ENCODE measurements around the gene BTRC.

Gene BTRC

DNA sequence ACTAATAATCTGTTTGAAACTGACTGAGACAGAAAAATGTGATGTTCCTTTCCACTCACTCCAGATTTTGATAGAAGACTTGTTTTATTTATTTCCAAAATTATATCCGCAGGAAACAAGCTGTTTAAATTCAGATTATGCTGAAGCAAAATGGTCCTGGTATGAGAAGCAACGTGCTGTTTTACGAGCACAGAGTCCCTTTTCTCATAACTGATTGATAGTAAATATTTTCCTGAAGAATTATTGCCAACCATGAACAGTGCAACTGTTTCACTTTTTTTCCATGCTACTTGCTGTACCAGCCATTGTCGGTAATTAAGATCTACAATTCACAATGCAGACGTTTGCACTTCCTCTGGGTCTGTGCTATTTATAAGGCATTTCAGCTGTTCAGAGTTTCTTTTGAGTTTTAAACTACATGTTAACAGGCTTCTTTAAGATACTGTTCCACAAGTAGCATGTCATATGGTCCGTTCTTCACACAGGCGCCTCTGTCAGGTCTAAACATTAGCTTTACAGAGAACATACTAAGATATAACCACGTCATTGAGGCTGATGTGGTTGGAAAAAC, 130.3 kb downstream of the BTRC start:
- no peak for ATAC-seq
- no peak for DNase-seq

DNA sequence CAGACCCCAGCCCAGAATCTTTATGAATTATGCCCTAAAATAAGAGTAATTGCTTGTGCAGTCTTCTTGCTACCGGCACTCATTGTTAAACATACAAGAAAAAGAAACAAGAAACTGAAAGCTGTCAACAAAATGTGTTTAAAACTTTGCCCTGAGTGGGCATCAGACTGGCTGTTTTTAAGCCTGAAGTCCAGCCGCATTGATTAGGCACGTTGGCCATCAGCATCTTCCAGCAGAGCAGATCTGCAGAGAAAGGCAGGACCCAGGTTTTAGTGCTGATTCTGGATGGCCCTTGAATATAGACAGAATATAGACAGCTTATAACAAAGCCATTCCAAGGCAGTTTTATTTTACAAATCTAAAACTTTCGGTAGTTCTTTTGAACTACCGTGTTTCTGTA, 131.2 kb downstream of the BTRC start:
- no peak for ATAC-seq
- no peak for DNase-seq

DNA sequence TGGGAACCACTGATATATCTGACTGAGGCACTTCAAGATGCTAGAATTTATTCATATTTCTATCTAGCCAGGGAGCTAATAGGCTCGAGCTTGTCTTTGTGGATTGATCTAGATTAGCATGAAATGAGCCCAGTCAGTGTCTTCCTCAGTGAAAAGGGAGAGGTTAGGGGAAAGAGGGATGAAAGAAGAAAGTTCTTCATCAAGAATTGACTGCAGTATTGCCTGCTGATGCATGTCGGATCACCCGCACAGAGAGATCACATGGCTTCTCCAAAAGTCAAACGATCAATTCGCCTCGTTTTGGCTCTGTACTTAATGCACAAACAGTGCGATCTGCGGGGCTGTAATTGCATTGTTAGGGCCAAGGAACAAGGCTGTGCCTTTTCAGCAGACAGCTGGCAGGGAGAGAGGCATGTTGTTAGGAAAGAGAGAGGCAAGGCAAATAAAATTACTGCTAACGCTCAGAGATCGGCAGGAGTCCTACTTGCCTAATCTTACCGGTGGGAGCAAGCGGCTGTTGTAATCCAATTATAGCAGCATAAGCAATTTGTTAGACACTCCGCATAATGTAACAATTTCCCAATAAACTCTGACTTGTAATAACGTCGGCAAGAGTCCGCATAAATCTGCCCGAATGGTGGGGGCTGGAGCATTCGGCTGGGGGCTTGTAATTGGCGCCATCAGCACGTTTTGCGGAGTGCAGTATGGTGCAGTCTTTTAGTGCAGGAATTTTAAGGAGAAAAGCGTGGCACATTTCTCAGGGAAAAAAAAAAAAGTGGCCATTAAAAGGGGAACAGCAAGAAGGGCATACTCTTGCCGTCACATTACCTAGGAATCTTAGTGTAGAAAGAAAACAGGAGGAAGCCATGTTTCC, 132.0 kb downstream of the BTRC start:
- DNase-seq (no peak), ATAC-seq (no peak)

DNA sequence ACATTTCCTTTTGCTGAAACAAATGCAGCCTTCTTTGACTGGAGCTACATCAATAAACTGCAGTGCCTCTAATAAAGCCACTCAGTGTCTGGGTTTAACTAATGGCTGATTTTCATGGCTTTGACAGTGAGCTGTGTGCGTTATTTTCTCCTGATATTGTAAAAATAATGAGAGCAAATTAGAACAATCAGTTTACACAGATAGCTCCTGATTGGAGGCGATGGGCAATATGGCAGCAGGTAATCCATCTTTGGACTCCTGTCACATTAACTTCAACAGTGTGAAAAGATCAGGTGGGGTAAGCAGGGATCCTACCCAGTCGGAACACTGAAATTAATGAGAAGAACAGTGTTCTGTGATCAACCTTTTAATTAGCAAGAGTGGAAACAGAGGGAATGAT, 133.4 kb downstream of the BTRC start:
- ATAC-seq, result no peak
- DNase-seq, result no peak

DNA sequence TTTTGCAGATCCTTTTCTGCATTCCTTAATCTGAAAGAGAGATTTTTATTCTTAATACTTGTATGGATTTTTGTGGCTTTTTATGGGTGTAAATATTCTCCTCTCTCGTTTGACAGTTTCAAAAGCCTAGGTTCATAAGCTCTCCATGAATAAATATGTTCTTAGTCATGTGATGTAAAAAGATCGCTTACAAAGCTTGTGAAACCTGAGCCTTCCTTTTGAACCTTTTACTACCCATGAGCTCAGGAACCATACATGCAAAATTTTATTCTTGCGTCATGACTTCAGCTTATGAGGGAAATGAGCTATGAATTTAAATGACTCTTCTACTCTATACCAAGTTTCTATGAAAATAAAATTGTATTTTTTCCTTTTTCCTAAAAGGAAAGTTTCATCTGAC, 135.4 kb downstream of the BTRC start:
- ATAC-seq (no peak), DNase-seq (no peak)

DNA sequence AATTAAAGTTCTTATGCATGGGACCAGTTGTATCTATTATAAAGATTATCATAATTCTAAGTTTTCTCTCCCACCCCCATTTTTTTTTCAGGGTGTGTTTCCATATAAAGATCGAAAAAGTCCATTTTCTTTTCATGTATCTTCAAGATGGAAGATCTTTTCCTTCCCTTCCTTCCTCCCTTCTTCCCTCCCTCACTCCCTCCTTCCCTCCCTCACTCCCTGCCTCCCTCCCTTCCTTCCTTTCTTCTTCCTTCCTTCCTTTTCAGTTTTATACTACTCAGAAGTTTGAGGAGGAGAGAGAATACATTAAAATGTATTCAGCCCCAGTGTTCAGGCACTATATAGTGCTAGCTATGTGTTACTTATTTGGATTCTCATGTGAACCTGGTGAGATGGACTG, 136.1 kb downstream of the BTRC start:
- no peak for ATAC-seq
- no peak for DNase-seq

DNA sequence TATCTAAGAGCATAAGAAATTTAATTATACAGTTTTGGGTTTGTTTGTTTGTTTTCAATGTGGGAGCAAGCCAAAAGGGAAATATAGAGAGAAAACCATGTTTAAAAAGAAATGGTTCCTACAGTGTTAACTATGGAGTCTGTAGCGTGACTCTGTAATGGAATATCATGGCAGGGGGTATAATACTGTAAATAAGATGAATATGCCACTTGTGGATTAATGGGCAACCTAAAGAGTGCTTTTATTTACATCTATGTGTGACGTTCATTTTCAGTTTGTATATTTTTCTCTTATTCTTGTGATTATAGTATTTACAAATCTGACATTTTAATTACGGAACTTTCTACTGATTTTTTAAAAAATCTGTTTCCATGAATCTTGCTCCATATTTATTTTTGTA, 138.2 kb downstream of the BTRC start:
- no peak for ATAC-seq
- DNase-seq, result no peak

DNA sequence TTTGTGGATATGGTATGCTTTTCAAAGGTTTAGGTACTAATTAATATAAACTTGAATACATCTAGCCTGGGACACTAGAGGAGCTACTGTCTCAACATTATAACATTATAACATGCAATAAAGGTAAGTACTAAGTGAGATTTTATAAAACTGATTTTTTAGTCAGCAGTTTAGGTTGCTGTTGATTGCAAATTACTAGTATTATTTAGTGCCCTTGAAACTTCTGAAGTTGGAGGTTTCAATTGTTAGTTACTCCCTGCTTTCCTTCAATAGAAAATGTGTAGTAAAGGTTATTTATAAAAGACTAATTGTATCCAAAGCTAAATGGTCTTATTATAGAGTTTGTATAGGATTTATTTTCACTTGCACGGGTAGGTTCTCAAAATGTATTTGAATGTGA, 138.8 kb downstream of the BTRC start:
- ATAC-seq (no peak), DNase-seq (no peak)

DNA sequence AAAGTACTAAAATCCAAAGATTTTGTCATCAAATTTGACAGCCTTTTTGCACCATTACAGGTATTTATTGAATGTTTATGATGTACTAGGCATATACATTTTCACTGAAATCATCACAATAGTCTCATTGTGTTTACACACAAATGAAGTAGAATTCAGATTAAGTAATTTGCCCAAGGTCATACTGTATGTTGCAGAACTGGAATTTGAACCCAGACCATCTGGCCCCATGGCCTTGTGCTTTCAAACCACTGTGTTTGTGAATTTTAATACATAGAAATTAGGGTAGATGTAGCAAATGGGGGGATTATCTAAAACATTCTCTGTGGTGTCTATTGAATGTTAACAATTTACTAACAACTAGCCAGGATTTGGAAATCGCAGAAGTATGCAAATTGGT, 139.3 kb downstream of the BTRC start:
- ATAC-seq, result no peak
- no peak for DNase-seq

DNA sequence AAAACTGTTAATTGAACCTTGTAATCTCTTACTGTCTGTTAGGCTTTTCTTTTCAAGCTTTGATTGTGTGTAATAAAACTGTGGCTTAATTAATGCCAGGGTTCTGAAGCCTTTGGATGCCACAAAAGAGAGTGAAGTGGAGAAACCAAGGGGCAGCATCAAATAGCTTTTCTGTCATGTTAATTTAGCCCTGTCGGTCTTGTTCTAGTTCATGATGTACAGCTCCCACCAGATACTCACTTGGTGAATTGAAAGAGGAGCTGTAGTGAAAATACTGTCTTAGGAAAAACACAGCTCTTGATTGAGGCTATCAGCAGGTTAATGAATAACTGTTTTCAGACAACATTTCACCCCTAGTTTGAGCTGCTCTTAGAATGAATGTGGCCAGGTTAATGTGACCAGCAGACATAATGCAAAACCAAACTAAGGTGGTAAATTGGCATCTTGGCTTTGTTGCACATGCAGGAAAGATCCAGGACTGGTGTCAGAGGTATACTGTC, 139.9 kb downstream of the BTRC start:
- ATAC-seq (no peak), DNase-seq (no peak)

DNA sequence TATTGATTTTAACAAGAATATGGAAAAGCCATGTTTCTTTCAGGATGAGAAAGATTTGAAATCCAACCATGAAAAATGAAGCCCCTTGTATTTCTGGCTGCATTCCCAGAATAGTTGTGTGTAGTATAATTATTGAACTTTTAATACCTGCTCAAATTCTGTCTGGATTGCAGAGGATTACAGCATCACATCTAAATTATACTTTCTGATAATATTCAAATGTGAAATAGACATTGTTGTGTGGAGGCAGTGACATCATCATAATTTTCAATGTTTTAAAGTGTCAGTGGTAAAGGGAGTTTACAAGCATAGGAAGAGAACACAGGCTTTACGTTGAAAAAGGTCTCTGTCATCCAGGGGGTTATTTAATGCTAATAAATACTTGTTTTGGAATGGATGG, 140.7 kb downstream of the BTRC start:
- no peak for DNase-seq
- no peak for ATAC-seq

DNA sequence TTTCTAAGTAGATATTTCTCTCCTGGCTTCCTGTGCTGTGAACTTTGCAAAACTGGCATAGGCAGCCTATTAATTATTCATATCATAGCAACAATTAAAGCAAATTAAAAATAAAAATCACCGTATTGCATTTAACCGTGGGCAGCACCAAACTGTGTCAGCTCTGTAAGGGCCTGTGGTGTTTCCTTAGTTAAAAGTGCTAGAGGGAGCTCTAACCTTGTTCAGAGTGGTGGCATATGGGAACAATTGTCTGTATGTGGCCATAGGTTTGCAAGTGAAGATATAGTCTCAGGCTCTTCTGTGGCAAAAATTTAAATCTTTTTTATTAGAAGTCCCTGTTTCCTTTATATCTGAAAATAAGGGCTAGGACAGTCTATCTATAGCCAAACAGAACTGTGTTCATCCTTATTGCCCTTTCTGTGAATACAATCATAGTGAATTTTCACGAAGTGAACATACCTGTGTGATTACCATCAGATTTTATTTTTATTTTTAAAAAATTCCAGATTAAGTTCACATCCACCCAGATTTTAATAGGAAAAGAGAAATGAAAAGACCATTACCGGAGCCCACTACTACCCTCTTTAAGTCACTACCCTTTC, 141.5 kb downstream of the BTRC start:
- ATAC-seq (no peak), DNase-seq (no peak)

DNA sequence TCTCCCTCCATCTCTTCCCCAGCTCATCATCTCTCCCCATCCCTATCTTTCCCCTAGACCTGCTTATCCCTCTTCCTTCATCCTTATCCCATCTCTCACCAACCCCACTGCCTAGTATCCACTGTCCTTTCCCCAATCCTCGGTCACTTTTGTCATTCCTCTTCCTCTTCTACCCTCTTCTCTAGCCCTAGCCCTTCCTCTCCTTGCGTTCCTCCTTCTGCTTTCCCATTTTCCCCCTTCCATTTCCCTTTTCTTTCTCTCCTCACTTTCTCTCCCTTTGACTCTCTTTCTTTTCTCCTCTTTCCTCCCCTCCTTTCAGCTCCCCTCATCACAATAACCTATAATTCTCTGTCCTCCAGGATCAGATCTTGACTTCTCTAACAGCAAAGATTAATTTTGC, 150.5 kb downstream of the BTRC start:
- ATAC-seq (no peak), DNase-seq (no peak)

DNA sequence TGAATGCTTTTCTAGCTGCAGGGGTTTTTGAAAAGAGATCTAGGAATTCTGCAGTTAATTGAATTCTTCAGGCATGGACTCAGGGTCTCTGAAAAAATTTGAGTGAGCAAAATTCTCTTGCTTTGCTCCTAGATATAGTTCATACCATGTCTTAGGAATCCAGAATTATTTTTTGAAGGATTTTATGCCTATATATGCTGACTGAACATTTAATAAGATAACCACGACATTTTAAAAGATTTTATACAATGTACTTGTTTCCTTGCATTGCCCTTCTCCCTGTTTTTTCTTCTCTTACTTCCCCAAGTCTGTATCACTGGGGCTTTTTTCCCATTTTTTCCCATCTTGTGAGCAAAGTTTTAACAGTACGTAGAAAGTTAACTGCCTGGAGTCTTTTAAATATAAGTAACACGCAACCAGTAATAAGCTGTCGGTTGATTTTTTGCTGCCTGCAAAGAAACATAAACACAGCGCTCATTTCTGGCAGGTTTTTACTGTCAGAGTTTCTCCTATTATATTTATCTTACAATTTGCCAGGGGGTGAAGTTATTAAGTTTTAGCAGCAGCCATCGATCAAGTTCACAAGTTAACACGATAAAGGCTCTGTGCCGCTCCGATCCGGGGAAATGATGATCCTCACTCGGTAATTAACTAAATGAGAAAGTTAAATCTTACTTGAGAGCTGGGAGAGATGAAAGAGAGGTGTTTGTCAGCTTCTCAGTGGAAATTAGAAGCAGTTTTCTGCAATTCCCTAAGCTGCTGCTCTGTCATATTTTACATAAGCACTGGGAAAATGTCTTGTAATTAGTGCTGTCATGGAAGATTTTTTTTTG, 153.1 kb downstream of the BTRC start:
- no peak for DNase-seq
- no peak for ATAC-seq

DNA sequence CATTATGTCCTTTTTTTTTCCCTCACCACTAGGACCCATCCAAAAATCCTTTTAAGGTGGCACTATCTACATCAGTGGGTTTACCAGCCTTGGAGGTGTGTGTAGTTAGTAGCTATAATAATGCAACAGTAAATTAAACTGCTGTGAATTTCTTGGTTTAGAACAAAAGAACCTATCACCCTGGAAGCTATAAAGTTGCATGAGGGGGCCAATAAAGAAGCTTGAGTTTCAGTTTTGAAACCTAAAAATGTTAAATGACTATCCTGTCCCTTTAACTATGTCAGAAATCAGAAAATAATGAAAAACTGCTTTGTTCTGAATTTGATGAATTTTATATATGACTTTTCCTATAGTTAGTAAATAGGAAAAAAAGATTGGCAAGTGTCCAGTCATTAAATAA, 153.9 kb downstream of the BTRC start:
- ATAC-seq (no peak), DNase-seq (no peak)

DNA sequence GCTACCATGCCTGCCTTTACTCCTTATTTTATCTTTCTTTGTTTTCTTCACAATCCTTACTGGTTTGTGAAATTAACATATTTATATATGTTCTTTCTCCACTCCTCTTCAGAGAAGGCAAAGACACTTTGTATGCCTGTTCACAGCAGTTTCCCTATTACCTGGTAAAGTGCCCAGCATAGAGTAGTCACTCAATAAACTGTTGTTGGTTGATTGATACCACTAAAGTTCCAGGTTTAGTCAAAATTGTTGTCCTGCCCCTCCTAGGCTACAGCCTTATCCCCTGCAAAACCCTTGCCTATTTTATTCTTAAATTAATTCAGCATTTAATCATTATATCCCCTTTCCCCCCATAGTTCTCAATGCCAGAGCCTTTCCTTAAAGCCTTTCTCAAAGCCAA, 158.0 kb downstream of the BTRC start:
- no peak for ATAC-seq

DNA sequence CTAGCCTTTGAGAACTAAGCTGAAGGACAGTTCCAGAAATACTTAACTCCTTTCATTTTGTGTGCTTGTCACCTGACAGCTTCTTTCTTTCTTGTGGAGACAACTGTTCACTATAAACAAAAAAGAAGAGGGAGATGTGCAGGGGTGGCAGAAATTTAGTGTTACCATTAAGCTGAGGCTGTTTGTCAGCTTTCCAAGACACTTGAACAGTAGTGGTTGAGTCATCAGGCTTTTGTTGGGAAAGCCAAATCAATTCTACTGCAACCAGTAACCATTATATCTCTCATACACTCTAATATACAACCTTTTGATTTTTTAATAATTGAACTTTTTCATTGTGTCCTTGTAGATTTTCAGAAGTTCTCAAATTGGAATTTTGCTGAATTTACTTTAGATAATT, 158.8 kb downstream of the BTRC start:
- DNase-seq, result no peak
- no peak for ATAC-seq

More for the DNA sequence above, 158.0 kb downstream of the BTRC start:
- no peak for DNase-seq

DNA sequence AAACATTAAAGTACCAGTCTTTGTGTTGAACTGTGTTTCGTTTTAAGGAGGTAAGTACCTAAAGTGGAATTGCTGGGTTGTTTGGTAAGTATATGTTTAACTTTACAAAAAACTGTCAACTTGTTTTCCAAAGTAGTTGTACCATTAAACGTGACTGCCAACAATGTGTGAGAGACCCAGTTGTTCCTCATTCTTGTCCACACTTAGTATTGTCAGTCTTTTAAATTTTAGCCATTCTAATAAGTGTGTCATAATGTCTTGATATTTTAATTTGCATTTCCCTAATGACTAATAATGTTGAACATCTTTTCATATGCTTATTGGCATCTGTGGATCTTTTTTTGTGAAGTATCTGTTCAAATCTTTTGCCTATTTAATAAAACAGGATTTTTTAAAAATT, 159.8 kb downstream of the BTRC start:
- ATAC-seq (no peak), DNase-seq (no peak)

DNA sequence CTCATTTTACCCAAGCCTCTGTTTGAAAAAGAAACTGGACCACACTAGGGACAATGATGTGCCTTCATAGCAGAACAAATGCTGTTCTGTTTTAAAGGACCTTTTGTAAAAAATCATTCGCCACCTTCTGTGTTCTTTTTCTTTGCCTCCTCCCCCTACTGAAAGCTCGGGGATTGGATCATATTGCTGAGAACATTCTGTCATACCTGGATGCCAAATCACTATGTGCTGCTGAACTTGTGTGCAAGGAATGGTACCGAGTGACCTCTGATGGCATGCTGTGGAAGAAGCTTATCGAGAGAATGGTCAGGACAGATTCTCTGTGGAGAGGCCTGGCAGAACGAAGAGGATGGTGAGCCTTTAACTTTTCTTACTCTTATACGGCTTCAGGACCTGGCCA, 171.9 kb downstream of the BTRC start:
- DNase-seq, result no peak
- ATAC-seq, result no peak

DNA sequence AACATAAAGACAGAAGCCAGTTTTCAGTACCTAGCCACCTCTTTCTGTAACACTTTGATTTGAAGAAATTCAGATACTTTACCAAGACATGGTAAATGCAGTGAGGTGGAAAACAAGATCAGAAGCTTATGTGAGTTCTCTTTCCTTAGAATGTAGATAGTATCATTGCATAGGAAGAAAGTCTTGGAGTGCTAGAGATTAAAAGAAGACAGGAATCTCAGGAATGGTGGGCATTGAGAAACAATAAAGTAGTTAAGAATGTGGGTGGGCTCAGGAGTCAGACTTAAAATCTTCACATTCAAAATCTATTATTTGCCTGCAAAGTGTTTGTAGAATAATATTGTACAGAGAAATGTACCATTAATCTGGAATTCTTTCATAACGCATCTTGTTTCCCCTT, 175.2 kb downstream of the BTRC start:
- no peak for DNase-seq
- ATAC-seq, result no peak

DNA sequence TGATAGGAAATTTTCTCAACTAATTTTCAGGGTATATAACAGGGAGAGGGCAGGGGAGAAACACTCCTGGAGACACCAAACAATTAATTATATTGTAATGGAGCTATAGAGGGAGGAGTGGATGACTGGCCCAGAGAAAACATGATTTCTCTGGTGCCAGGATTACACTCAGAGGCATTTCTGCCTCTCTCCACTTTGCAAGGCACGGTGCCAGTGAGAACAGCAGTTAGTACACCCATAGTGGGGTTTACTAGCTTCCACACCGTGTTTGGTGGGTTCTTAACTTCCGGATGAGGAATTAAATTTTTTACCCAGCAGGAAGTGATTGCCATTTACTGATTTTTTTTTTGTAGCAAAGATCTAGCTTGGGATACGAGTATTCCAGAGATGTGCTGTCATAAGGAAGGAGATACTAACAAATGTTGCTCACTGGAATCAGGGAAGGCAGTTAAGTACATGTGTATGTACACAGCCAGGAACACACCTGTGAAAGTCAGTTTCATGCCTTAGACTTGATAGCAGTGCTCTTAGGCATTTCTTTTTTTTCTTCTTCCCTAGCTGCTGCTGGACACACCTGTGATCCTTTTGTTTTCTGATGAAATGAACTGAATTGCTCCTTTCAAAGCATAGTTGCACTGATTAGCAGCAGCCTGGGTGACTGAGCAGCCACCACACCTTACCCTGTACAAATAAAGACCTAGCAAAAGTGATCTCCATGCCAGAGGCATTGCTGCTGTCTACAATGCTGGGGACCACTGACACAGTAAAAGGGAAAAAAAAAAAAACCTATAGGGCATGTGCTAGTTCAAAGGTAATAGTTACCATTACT, 176.0 kb downstream of the BTRC start:
- ATAC-seq (no peak), DNase-seq (no peak)

DNA sequence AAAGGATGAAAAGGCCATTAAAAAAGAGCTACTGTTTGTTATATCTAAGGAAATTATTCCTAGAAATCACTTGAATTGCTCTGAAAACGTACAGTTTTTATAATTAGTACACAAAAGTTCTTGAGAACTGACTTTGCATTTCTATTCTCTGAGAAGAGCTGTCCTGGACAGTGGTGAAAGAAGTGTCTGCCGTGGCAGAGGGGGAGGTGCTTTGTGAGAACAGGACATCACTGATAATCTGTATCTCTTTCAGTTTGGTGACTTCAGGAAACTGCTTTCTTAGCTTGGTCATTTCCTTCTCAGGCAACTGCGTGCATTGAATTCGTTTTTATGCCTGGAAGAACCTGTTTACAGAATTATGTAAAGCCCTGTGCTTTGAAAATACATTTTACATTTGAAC, 182.0 kb downstream of the BTRC start:
- DNase-seq (no peak), ATAC-seq (no peak)

Measured in stimulated activated naive CD8-positive, alpha-beta T cell treated with anti-CD3 and anti-CD28 coated beads, Interleukin-15, Interleukin-2, amounts not matched to agents 100 U/mL and 50 U/mL, for 24 hours (primary cell).